Activated CD8-positive, alpha-beta T cell treated with anti-CD3 and anti-CD28 coated beads for 36 hours (primary cell): ENCODE measurements around the gene GPR84. TPM values are rescaled to one million over a fixed set of nuclear protein-coding genes. Genes with fewer than 3 reads are reported as not detected.
A peak's percentile ranks its signal among the peaks of the same experiment; 100 is the strongest.

Experiments
- ATAC-seq: fragments of 200-7000 bp; cut with Tn5 transposase; one replicate; pipeline ENCODE4 v1.10.0; 2021; ENCODE audit warnings: mild to moderate bottlenecking, moderate library complexity
- CTCF ChIA-PET: fragments of 350-600 bp; sonication (Branson Sonifier 250); formaldehyde crosslinking; loops from one replicate; lab custom pipeline; 2021; ENCODE audit warnings: antibody characterized with exemption; lab: Charles Lee
- POLR2A ChIA-PET: fragments of 350-600 bp; sonication (Branson Sonifier 250); formaldehyde crosslinking; loops from one replicate; lab custom pipeline; 2021; ENCODE audit warnings: antibody characterized with exemption; lab: Charles Lee
- DNase-seq: peaks from one replicate; pipeline ENCODE4 v3.0.0-alpha.2; 2020
- H3K27ac Mint-ChIP-seq: one replicate; pipeline ENCODE4 v1.8.0; 2021; ENCODE audit warnings: mild to moderate bottlenecking, mixed read lengths
- H3K27me3 Mint-ChIP-seq: one replicate; pipeline ENCODE4 v1.8.0; 2021; ENCODE audit warnings: mixed read lengths
- H3K36me3 Mint-ChIP-seq: one replicate; pipeline ENCODE4 v1.8.0; 2021; ENCODE audit warnings: low read depth, mixed read lengths
- H3K4me1 Mint-ChIP-seq: one replicate; pipeline ENCODE4 v1.8.0; 2021; ENCODE audit warnings: low read depth, mixed read lengths
- H3K4me3 Mint-ChIP-seq: one replicate; pipeline ENCODE4 v1.8.0; 2021; ENCODE audit warnings: mild to moderate bottlenecking, moderate library complexity, mixed read lengths
- H3K9me3 Mint-ChIP-seq: one replicate; pipeline ENCODE4 v1.8.0; 2021; ENCODE audit warnings: mixed read lengths
- intact Hi-C: fragments of 100-400 bp; cut with micrococcal nuclease; formaldehyde crosslinking; loops from one replicate; pipeline ENCODE4 v1.10.0; 2022
- total RNA-seq, 2 experiments: library from RNA; stranded (reverse); gene quantifications; one replicate each; pipeline ENCODE4 v1.2.3, GENCODE V29; 2021
- TF ChIP-seq, protein P1 (sequence below): fragments of 200-600 bp; IDR thresholded peaks from one replicate; pipeline ENCODE4 v1.8.0; 2022; ENCODE audit warnings: antibody characterized with exemption, mild to moderate bottlenecking

Gene GPR84
- total RNA-seq, 2 experiments from 2014 or later: not detected

DNA sequence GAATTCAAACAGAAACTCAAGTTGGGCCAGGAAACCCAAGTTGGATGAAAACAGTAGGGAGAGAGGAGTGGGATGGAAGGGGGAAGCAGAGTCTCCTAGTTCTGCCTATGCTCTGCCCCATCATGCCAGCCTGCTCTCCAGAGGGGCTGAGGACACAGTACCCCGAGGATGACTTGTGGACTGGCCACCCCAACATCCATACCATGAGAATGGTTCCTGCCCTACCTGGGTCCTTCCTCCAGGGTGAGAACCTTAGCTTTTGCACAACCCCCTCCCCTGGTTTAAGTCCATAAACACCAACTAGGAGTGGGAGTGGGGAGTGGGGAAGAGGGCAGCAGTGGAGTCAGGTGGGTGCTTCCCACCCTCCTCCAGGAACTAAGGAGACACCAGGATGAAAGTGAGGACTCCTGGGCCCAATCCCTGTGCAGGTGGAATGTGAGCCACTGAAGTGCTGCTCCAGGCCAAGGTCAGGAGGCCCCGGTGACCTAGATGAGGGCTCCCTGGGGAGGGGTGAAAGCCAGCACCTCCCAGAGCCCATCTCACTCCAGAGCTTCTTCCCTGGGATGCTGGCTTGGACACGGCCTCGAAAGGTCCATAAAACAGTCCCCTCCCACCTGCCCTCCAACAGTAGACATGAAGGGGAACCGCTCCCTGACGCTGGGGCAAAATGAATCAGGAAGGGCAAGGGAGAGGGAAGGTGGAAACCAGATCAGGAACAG lies 13.7 kb upstream of the GPR84 start:
- intact Hi-C loops: no loop called here
- Mint-ChIP-seq H3K9me3 (no peaks in the 10 kb centered on the region), H3K4me3 (no peak overlapping the region), H3K4me1 (peaks cover 19% of the 10 kb centered on the region), H3K36me3 (no peaks in the 10 kb centered on the region), H3K27me3 (no peaks in the 10 kb centered on the region), H3K27ac (no peak overlapping the region)
- TF ChIP-seq, protein P1, sequence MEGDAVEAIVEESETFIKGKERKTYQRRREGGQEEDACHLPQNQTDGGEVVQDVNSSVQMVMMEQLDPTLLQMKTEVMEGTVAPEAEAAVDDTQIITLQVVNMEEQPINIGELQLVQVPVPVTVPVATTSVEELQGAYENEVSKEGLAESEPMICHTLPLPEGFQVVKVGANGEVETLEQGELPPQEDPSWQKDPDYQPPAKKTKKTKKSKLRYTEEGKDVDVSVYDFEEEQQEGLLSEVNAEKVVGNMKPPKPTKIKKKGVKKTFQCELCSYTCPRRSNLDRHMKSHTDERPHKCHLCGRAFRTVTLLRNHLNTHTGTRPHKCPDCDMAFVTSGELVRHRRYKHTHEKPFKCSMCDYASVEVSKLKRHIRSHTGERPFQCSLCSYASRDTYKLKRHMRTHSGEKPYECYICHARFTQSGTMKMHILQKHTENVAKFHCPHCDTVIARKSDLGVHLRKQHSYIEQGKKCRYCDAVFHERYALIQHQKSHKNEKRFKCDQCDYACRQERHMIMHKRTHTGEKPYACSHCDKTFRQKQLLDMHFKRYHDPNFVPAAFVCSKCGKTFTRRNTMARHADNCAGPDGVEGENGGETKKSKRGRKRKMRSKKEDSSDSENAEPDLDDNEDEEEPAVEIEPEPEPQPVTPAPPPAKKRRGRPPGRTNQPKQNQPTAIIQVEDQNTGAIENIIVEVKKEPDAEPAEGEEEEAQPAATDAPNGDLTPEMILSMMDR: no peak
- POLR2A ChIA-PET: interaction anchor here (0.7 to 1.8 kb wide), 2 partner anchors 19 to 21 kb away, joined by 3 to 5 read pairs; no protein-coding TSS in a partner anchor
- DNase-seq: no peak
- CTCF ChIA-PET: interaction anchor here (1.0 to 7.9 kb wide), 15 partner anchors 10 to 169 kb away, joined by 3 to 79 read pairs (median 23); partner anchors contain the start of gene NFE2
- no peak for ATAC-seq

DNA sequence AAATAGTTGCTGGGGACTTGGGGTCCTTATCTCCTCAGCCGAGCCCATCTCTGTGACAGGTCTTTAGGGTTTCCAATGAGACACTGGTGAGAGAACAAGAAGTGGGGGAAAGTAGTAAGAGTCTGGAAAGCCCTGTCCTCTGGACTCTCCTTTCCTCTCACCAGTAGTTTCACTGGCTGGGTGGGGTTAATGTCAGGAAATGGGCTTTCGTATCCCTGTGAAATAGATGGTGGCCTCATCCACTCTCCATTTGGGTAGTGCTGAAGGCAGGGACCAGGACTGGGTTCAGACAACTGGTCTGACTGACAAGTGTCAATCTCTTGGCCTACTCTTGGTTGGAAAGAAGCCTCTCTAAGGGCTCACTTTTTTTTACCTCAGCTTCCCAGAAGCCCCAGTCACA lies 12.7 kb upstream of the GPR84 start:
- TF ChIP-seq, protein P1: no peak
- no peaks in the 10 kb centered on the region for H3K27me3 Mint-ChIP-seq
- intact Hi-C loops: no loop called here
- ChIA-PET POLR2A (interaction anchor here (2.0 kb wide), 1 partner anchor 17 kb away, joined by 4 read pairs; no protein-coding TSS in a partner anchor), CTCF (interaction anchor here (0.9 to 6.6 kb wide), 5 partner anchors 10 to 63 kb away, joined by 3 to 68 read pairs (median 3); no protein-coding TSS in a partner anchor)
- H3K36me3 Mint-ChIP-seq: no peaks in the 10 kb centered on the region
- ATAC-seq (no peak), DNase-seq (no peak)
- H3K9me3 Mint-ChIP-seq: no peaks in the 10 kb centered on the region
- peak overlapping the region; percentile 32 for H3K27ac Mint-ChIP-seq
- peaks cover 23% of the 10 kb centered on the region for H3K4me1 Mint-ChIP-seq
- H3K4me3 Mint-ChIP-seq: no peak overlapping the region

DNA sequence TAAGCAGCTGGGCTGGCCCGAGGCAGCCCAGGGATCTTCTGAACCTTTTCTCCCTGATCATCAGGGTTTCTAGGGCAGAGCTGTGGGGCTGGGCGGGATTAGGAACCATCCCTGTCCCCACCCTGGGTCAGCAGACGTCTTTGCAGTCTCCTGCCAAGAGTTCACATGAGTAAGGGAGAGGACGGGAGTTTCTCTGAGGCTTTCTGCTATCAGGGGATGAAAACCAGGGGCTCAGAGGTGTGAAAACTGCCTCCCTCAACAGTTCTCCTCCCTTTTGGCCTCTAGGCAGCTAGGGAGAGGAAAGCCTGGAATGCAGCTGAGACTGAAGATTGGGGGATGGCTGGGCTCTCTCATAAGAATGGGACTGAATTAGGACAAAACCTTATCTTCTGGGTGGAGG lies 12.3 kb upstream of the GPR84 start:
- H3K27me3 Mint-ChIP-seq: no peaks in the 10 kb centered on the region
- POLR2A ChIA-PET: interaction anchor here (2.0 kb wide), 1 partner anchor 17 kb away, joined by 4 read pairs; no protein-coding TSS in a partner anchor
- H3K9me3 Mint-ChIP-seq: no peaks in the 10 kb centered on the region
- TF ChIP-seq, protein P1: no peak
- ATAC-seq: no peak
- no peaks in the 10 kb centered on the region for H3K36me3 Mint-ChIP-seq
- H3K4me1 Mint-ChIP-seq: peaks cover 26% of the 10 kb centered on the region
- intact Hi-C loops: no loop called here
- DNase-seq: no peak
- peak overlapping the region; percentile 32 for H3K27ac Mint-ChIP-seq
- CTCF ChIA-PET: interaction anchor here (0.9 to 6.6 kb wide), 4 partner anchors 9 to 64 kb away, joined by 3 to 68 read pairs (median 4); no protein-coding TSS in a partner anchor
- no peak overlapping the region for H3K4me3 Mint-ChIP-seq

DNA sequence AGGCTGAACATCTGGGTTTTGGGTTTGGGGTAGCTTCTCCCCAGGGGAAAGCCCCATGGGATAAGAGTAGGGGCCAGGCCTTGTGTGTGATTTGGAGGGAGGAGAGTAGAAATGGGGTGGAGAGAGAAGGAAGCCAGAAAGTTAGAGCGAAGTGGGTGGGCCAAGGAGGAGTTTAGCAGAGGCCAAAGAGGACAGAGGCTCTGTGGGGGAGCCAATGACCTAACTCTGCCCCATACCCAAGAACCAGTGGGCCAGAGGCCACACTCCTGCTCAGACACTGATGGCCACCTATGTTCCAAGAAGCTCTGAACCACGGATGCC lies 10.9 kb upstream of the GPR84 start:
- H3K9me3 Mint-ChIP-seq: no peaks in the 10 kb centered on the region
- CTCF ChIA-PET: interaction anchor here (1.0 to 2.6 kb wide), 4 partner anchors 17 to 50 kb away, joined by 3 to 6 read pairs (median 6); partner anchors contain the start of gene COPZ1
- ATAC-seq: no peak
- H3K4me1 Mint-ChIP-seq: peaks cover 29% of the 10 kb centered on the region
- no peak overlapping the region for H3K27ac Mint-ChIP-seq
- DNase-seq: no peak
- H3K36me3 Mint-ChIP-seq: no peaks in the 10 kb centered on the region
- TF ChIP-seq, protein P1: no peak
- POLR2A ChIA-PET: interaction anchor here (2.0 to 2.2 kb wide), 2 partner anchors 16 to 89 kb away, joined by 4 to 8 read pairs; no protein-coding TSS in a partner anchor
- H3K4me3 Mint-ChIP-seq: no peak overlapping the region
- H3K27me3 Mint-ChIP-seq: no peaks in the 10 kb centered on the region
- intact Hi-C loops: no loop called here
